Kidney (tissue), 14 donors: ENCODE results near the gene VASP. TPM values are rescaled to one million over a fixed set of nuclear protein-coding genes. Genes with fewer than 3 reads are reported as not detected.

ENCODE experiments used
- DNase-seq, 5 donors: peaks; one replicate each; pipeline ENCODE4 v3.0.0-alpha.2; 2013 to 2020
- FAIRE-seq: peaks from 2 replicates; lab custom pipeline; 2012; peaks lifted over from hg19 to GRCh38; lab: Jason Lieb, UNC
- H3K27ac ChIP-seq, 2 donors: one replicate each; pipeline ENCODE4 v1.7.0; 2013; ENCODE audit warnings: low read depth in 2 of 2, low read length in 2 of 2, inconsistent platforms in 1 of 2
- H3K27me3 ChIP-seq: one replicate; pipeline ENCODE4 v1.7.1; 2013; ENCODE audit warnings: low read length, inconsistent platforms; ENCODE audit not compliant: control insufficient read depth, insufficient read depth
- H3K36me3 ChIP-seq, 3 donors: one replicate each; pipeline versions ENCODE4 v1.7.0 to v1.7.1; 2013; ENCODE audit warnings: low read length in 3 of 3, control low read depth in 1 of 3, inconsistent platforms in 1 of 3; ENCODE audit not compliant: insufficient read depth in 3 of 3, control insufficient read depth in 2 of 3
- H3K4me1 ChIP-seq, 3 donors: one replicate each; pipeline versions ENCODE4 v1.7.0 to v1.7.1; 2013; ENCODE audit warnings: low read length in 3 of 3, inconsistent platforms in 1 of 3, low read depth in 1 of 3; ENCODE audit not compliant: control insufficient read depth in 2 of 3, insufficient read depth in 2 of 3
- H3K4me3 ChIP-seq, 3 donors: one replicate each; pipeline versions ENCODE4 v1.7.0 to v1.8.1; 2013; ENCODE audit warnings: low read length in 3 of 3, control low read depth in 1 of 3, inconsistent platforms in 1 of 3
- H3K9ac ChIP-seq, 3 donors: one replicate each; pipeline versions ENCODE4 v1.7.0 to v1.7.1; 2013; ENCODE audit warnings: low read length in 3 of 3, control low read depth in 1 of 3, inconsistent platforms in 1 of 3
- H3K9me3 ChIP-seq, 3 donors: one replicate each; pipeline versions ENCODE4 v1.7.0 to v1.7.1; 2013; ENCODE audit warnings: low read length in 3 of 3, control low read depth in 1 of 3, inconsistent platforms in 1 of 3; ENCODE audit not compliant: control insufficient read depth in 2 of 3, insufficient read depth in 1 of 3
- CTCF ChIP-seq: IDR thresholded peaks from 3 replicates; pipeline ENCODE4 v1.5.1; 2012; ENCODE audit warnings: mild to moderate bottlenecking, moderate library complexity, borderline replicate concordance; ENCODE audit not compliant: insufficient read depth; ENCODE audit errors: extremely low read depth
- intact Hi-C: fragments of 100-400 bp; cut with DNase I; formaldehyde crosslinking; loops from one replicate; pipeline ENCODE4 v1.11.1; 2022
- polyA plus RNA-seq: library from polyadenylated mRNA; stranded (reverse); fragments of 350-450 nt; fragmentation: Illumina TruSeq; extraction: RNeasy Lipid Tissue Mini Kit (QIAGEN cat#74804); gene quantifications from one replicate; pipeline ENCODE4 v1.2.3, GENCODE V29; 2014; ENCODE audit warnings: low read depth, low replicate concordance; ENCODE audit not compliant: insufficient read depth
- total RNA-seq: library from RNA; stranded (reverse); fragmentation: NEBNext Ultra II Directional; extraction: Animal tissue kit (Norgen Biotek cat#: 25700); gene quantifications from one replicate; pipeline ENCODE4 v1.2.1, GENCODE V29; 2021
- donor health status: control.
- donor health status: control.
- donor health status: control.
- donor health status: control.
- donor health status: control.
- donor health status: DM: yes; HTN: yes; CAD: no.
- donor health status: Normal renal cell carcinoma (clear cell type).

The VASP gene
- total and polyA plus RNA-seq, 2 donors from 2014 or later: 36.3 to 105 TPM

DNA sequence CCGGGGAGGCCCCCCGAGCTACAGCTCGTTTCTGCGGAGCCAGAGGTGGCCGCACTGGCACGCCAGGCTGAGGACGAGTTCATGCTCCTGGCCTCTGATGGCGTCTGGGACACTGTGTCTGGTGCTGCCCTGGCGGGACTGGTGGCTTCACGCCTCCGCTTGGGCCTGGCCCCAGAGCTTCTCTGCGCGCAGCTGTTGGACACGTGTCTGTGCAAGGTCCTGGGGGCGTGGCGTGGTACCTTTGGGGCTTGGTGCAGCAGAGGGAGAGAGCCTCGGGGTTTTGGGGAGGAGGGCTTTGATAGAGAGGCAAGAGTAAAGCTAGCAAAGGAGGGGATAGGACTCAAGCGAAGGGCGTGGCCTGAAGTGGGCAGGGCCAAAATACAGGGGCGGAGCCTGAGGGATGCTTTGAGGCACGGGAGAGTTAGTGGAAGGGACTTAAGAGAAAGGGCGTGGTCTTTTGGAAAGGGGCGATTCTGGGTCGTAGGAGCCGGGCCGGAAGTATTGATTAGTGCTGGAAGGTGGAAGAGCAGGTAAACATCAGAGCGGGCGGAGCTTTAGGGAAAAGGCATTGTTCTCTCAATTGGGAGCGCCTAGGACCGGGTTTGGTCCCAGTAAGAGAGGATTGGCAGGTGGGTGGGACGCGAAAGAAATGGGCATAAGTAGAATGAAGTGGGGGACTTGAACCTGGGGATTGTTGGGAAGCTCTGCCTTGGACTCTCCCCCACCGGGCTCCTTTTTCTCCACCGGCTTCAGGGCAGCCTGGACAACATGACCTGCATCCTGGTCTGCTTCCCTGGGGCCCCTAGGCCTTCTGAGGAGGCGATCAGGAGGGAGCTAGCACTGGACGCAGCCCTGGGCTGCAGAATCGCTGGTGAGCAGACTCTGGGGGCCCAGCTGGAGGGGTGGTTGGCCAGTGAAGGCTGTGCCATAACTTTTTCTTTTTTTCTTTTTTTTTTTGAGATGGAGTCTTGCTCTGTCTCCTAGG lies 7.8 kb upstream of the VASP start:
- DNase-seq: peak; percentile 25 to 85 (median 56)
- FAIRE-seq: no peak
- no peak for TF ChIP-seq CTCF

GRCh38 chr19:45500918-45501729 lies 6.2 kb upstream of the VASP start:
- intact Hi-C loops: no loop called here
- no peak overlapping the region for H3K27ac ChIP-seq
- peaks cover 18% of the 10 kb centered on the region for H3K27me3 ChIP-seq
- TF ChIP-seq CTCF: no peak
- peaks cover 0 to 18% (median 0%) of the 10 kb centered on the region in 3 donors for H3K4me1 ChIP-seq
- FAIRE-seq (no peak), DNase-seq (no peak)
- H3K4me3 ChIP-seq: no peak overlapping the region
- no peak overlapping the region for H3K9ac ChIP-seq
- H3K36me3 ChIP-seq: no peaks in the 10 kb centered on the region
- H3K9me3 ChIP-seq: no peaks in the 10 kb centered on the region

More for the DNA sequence above, 7.8 kb upstream of the VASP start:
- Histone ChIP-seq H3K4me1 (peaks cover 0 to 19% (median 0%) of the 10 kb centered on the region in 3 donors), H3K4me3 (no peak overlapping the region), H3K9ac (no peak overlapping the region), H3K27me3 (peaks cover 20% of the 10 kb centered on the region), H3K36me3 (no peaks in the 10 kb centered on the region), H3K27ac (no peak overlapping the region), H3K9me3 (no peaks in the 10 kb centered on the region)
- intact Hi-C loops: no loop called here

GRCh38 chr19:45501730-45502014 lies 5.6 kb upstream of the VASP start:
- no peaks in the 10 kb centered on the region for H3K36me3 ChIP-seq
- no peak overlapping the region for H3K9ac ChIP-seq
- no peak for DNase-seq
- no peak for TF ChIP-seq CTCF
- no peak for FAIRE-seq
- intact Hi-C loops: no loop called here
- H3K4me1 ChIP-seq: peaks cover 0 to 15% (median 0%) of the 10 kb centered on the region in 3 donors
- no peaks in the 10 kb centered on the region for H3K9me3 ChIP-seq
- no peak overlapping the region for H3K27ac ChIP-seq
- no peak overlapping the region for H3K4me3 ChIP-seq
- peaks cover 18% of the 10 kb centered on the region for H3K27me3 ChIP-seq
